Caco-2 (cell line): ENCODE data around the gene WDCP. TPM values are rescaled to one million over a fixed set of nuclear protein-coding genes. Genes with fewer than 3 reads are reported as not detected.

ENCODE experiments used
- BruUV-seq: library from RNA; stranded (reverse); fragments of 400-500 nt; replicated peaks from 2 replicates; lab custom pipeline; 2021; lab: Mats Ljungman, UMichigan
- CTCF ChIA-PET: fragments of 300-600 bp; sonication (Branson Sonifier 250); formaldehyde crosslinking; loops from one replicate; lab custom pipeline; 2022; ENCODE audit warnings: antibody characterized with exemption; lab: Charles Lee
- POLR2A ChIA-PET: fragments of 300-600 bp; sonication (Branson Sonifier 250); formaldehyde crosslinking; loops from one replicate; lab custom pipeline; 2022; ENCODE audit warnings: antibody characterized with exemption; lab: Charles Lee
- DNase-seq, 2 experiments: peaks; one replicate each; pipeline versions ENCODE4 v3.0.0 to v3.0.0-alpha.2; 2020 to 2022
- H3K27me3 ChIP-seq: replicated peaks from 2 replicates; pipeline ENCODE4 v1.6.0; 2011; ENCODE audit warnings: low read length; ENCODE audit not compliant: control insufficient read depth, insufficient read depth
- H3K36me3 ChIP-seq: 2 replicates; pipeline ENCODE4 v1.5.1; 2011; ENCODE audit warnings: low read length; ENCODE audit not compliant: control insufficient read depth, insufficient read depth
- H3K4me1 ChIP-seq: fragments of 250-450 bp; sonication (Bioruptor Pico); 2 replicates; pipeline ENCODE4 v1.5.1; 2020; ENCODE audit warnings: mild to moderate bottlenecking
- H3K4me3 ChIP-seq: 2 replicates; pipeline ENCODE4 v1.5.1; 2011; ENCODE audit warnings: low read depth, mild to moderate bottlenecking, control low read depth, low read length
- H3K9me3 ChIP-seq: fragments of 250-450 bp; sonication (Bioruptor Pico); 2 replicates; pipeline ENCODE4 v1.5.1; 2020; ENCODE audit warnings: mild to moderate bottlenecking, moderate library complexity
- H3K27ac Mint-ChIP-seq: one replicate; pipeline ENCODE4 v1.8.0; 2022; ENCODE audit warnings: mixed read lengths; ENCODE audit not compliant: unreplicated experiment
- H3K27me3 Mint-ChIP-seq: one replicate; pipeline ENCODE4 v1.8.0; 2022; ENCODE audit warnings: mixed read lengths; ENCODE audit not compliant: insufficient read depth, unreplicated experiment
- H3K36me3 Mint-ChIP-seq: one replicate; pipeline ENCODE4 v1.8.0; 2022; ENCODE audit warnings: mild to moderate bottlenecking, mixed read lengths; ENCODE audit not compliant: insufficient read depth, unreplicated experiment
- H3K4me1 Mint-ChIP-seq: one replicate; pipeline ENCODE4 v1.8.0; 2022; ENCODE audit warnings: low read depth, mixed read lengths; ENCODE audit not compliant: unreplicated experiment
- H3K4me3 Mint-ChIP-seq: one replicate; pipeline ENCODE4 v1.8.0; 2022; ENCODE audit warnings: mild to moderate bottlenecking, moderate library complexity, mixed read lengths; ENCODE audit not compliant: unreplicated experiment
- H3K9me3 Mint-ChIP-seq: one replicate; pipeline ENCODE4 v1.8.0; 2022; ENCODE audit warnings: mixed read lengths; ENCODE audit not compliant: unreplicated experiment
- CTCF ChIP-seq, 2 experiments: fragments of 200-600 bp in 1 of 2; IDR thresholded peaks; 1 replicate in 1 of 2; 2 replicates in 1 of 2; pipeline versions ENCODE4 v1.5.1 to v1.8.0; 2011 to 2022; ENCODE audit warnings: antibody characterized with exemption in 1 of 2, control low read depth in 1 of 2, inconsistent platforms in 1 of 2, low read depth in 1 of 2, low read length in 1 of 2, mild to moderate bottlenecking in 1 of 2, moderate library complexity in 1 of 2; ENCODE audit not compliant: insufficient read depth in 1 of 2, severe bottlenecking in 1 of 2, unreplicated experiment in 1 of 2
- intact Hi-C: fragments of 100-400 bp; cut with micrococcal nuclease; formaldehyde crosslinking; loops from one replicate; pipeline ENCODE4 v1.10.0; 2022; ENCODE audit not compliant: unreplicated experiment
- total RNA-seq: library from RNA; stranded (reverse); gene quantifications from 2 replicates; pipeline ENCODE4 v1.2.3, GENCODE V29; 2022

WDCP gene
- total RNA-seq, 1 experiment from 2014 or later: 13.0 TPM

- ChIA-PET CTCF (interaction anchor here (1.2 kb wide), 1 partner anchor 98 kb away, joined by 3 read pairs; the partner anchor contains the start of gene ATAD2B), POLR2A (no interaction called here)
- TF ChIP-seq CTCF (IDR thresholded peaks at IDR 0.05; ENCODE audit: insufficient read depth in 1 of 2, low read depth in 1 of 2, low read length in 1 of 2, severe bottlenecking in 1 of 2, unreplicated experiment in 1 of 2): no peak
- Mint-ChIP-seq H3K4me3 (no peak overlapping the region), H3K36me3 (peaks cover 7% of the 10 kb centered on the region), H3K27ac (no peak overlapping the region), H3K4me1 (no peaks in the 10 kb centered on the region), H3K9me3 (no peaks in the 10 kb centered on the region), H3K27me3 (no peaks in the 10 kb centered on the region)
- intact Hi-C loops: no loop called here
- peaks cover 2% of the 10 kb centered on the region; the same call in 1 of the 2 replicates for H3K36me3 ChIP-seq
- no peaks in the 10 kb centered on the region for H3K9me3 ChIP-seq
- H3K4me3 ChIP-seq: no peak overlapping the region
- no peak for DNase-seq
- no TSS peak for BruUV-seq
- no peaks in the 10 kb centered on the region for H3K4me1 ChIP-seq
- no peaks in the 10 kb centered on the region for H3K27me3 ChIP-seq
Measured at GRCh38 chr2:24024996-24025663, 22.1 kb downstream of the WDCP start.

- Mint-ChIP-seq H3K4me3 (no peak overlapping the region), H3K4me1 (no peaks in the 10 kb centered on the region), H3K36me3 (peaks cover 7% of the 10 kb centered on the region), H3K9me3 (no peaks in the 10 kb centered on the region), H3K27ac (no peak overlapping the region), H3K27me3 (no peaks in the 10 kb centered on the region)
- TF ChIP-seq CTCF (IDR thresholded peaks at IDR 0.05; ENCODE audit: insufficient read depth in 1 of 2, low read depth in 1 of 2, low read length in 1 of 2, severe bottlenecking in 1 of 2, unreplicated experiment in 1 of 2): peak in 1 of 2 experiments; percentile 23
- ChIA-PET CTCF (interaction anchor here (1.2 kb wide), 1 partner anchor 97 kb away, joined by 3 read pairs; the partner anchor contains the start of gene ATAD2B), POLR2A (no interaction called here)
- Histone ChIP-seq H3K36me3 (peaks cover 2% of the 10 kb centered on the region; the same call in 1 of the 2 replicates), H3K9me3 (no peaks in the 10 kb centered on the region), H3K27me3 (no peaks in the 10 kb centered on the region), H3K4me1 (no peaks in the 10 kb centered on the region), H3K4me3 (no peak overlapping the region)
- no peak for DNase-seq
- no TSS peak for BruUV-seq
- intact Hi-C loops: no loop called here
Measured at GRCh38 chr2:24024018-24024417, 23.2 kb downstream of the WDCP start.

GRCh38 chr2:24022975-24023575 is 24.1 kb downstream of the WDCP start:
- Histone ChIP-seq H3K4me3 (no peak overlapping the region), H3K36me3 (peaks cover 2% of the 10 kb centered on the region; the same call in 1 of the 2 replicates), H3K9me3 (no peaks in the 10 kb centered on the region), H3K4me1 (no peaks in the 10 kb centered on the region), H3K27me3 (no peaks in the 10 kb centered on the region)
- CTCF ChIA-PET: no interaction called here
- BruUV-seq: no TSS peak
- Mint-ChIP-seq H3K9me3 (no peaks in the 10 kb centered on the region), H3K27me3 (no peaks in the 10 kb centered on the region), H3K4me1 (no peaks in the 10 kb centered on the region), H3K27ac (no peak overlapping the region), H3K36me3 (peaks cover 7% of the 10 kb centered on the region), H3K4me3 (no peak overlapping the region)
- no peak for TF ChIP-seq CTCF (IDR thresholded peaks at IDR 0.05; ENCODE audit: insufficient read depth in 1 of 2, low read depth in 1 of 2, low read length in 1 of 2, severe bottlenecking in 1 of 2, unreplicated experiment in 1 of 2)
- no peak for DNase-seq
- intact Hi-C loops: no loop called here
- POLR2A ChIA-PET: no interaction called here
